Measurements from ENCODE around the gene ZSCAN10. TPM values are rescaled to one million over a fixed set of nuclear protein-coding genes. Genes with fewer than 3 reads are reported as not detected.
A peak's percentile ranks its signal among the peaks of the same experiment; 100 is the strongest.

ZSCAN10 gene
- total and polyA plus RNA-seq, 4 donors, result not detected

Small RNA genes lying within 50 kb of the gene (small RNA-seq; reads per million reads assigned to genes)
- 0.26 reads per million, percentile 20 among the genes with 10 or more reads in this experiment for gene RNU1-22P (ENCODE audit: low replicate concordance)

Other genes with a start within 250 kb of the ZSCAN10 start
- gene PRSS22, start 241.1 kb downstream of the ZSCAN10 start, total RNA-seq, result not detected
- gene PRSS22, start 241.1 kb downstream of the ZSCAN10 start, polyA plus RNA-seq (ENCODE audit: insufficient read length in 2 of 2), result under 1 TPM in 1 of 2 donors, not detected in 1; 0.17 TPM
- 10 to 100 TPM; 28.1 to 63.1 TPM for gene FLYWCH2, start 216.1 kb downstream of the ZSCAN10 start, total RNA-seq
- gene FLYWCH2, start 216.1 kb downstream of the ZSCAN10 start, polyA plus RNA-seq (ENCODE audit: insufficient read length in 2 of 2), result 10 to 100 TPM; 59.7 to 61.8 TPM
- 10 to 100 TPM; 17.5 to 18.2 TPM for gene FLYWCH1, start 187.4 kb downstream of the ZSCAN10 start, total RNA-seq
- gene FLYWCH1, start 187.4 kb downstream of the ZSCAN10 start, polyA plus RNA-seq (ENCODE audit: insufficient read length in 2 of 2), result 10 to 100 TPM; 55.9 TPM
- gene KREMEN2, start 135.0 kb downstream of the ZSCAN10 start, total RNA-seq, result under 1 TPM; 0.17 to 0.20 TPM
- 1 to 10 TPM; 1.4 to 1.6 TPM for gene KREMEN2, start 135.0 kb downstream of the ZSCAN10 start, polyA plus RNA-seq (ENCODE audit: insufficient read length in 2 of 2)
- 10 to 100 TPM; 22.6 to 26.4 TPM for gene PAQR4, start 129.9 kb downstream of the ZSCAN10 start, total RNA-seq
- gene PAQR4, start 129.9 kb downstream of the ZSCAN10 start, polyA plus RNA-seq (ENCODE audit: insufficient read length in 2 of 2), result 10 to 100 TPM; 74.0 to 82.4 TPM
- 1 to 10 TPM; 3.1 to 7.2 TPM for gene PKMYT1, start 118.8 kb downstream of the ZSCAN10 start, total RNA-seq
- gene PKMYT1, start 118.8 kb downstream of the ZSCAN10 start, polyA plus RNA-seq (ENCODE audit: insufficient read length in 2 of 2), result 10 to 100 TPM; 20.0 to 32.6 TPM
- under 1 TPM; 0.06 to 0.20 TPM for gene CLDN9, start 86.4 kb downstream of the ZSCAN10 start, total RNA-seq
- gene CLDN9, start 86.4 kb downstream of the ZSCAN10 start, polyA plus RNA-seq (ENCODE audit: insufficient read length in 2 of 2), result under 1 TPM; 0.36 to 0.38 TPM
- gene CLDN6, start 81.1 kb downstream of the ZSCAN10 start, total RNA-seq, result under 1 TPM in 1 of 2 donors, not detected in 1; 0.28 TPM
- gene CLDN6, start 81.1 kb downstream of the ZSCAN10 start, polyA plus RNA-seq (ENCODE audit: insufficient read length in 2 of 2), result 1 to 10 TPM in 1 of 2 donors, under 1 TPM in 1; 0.43 to 1.0 TPM
- gene TNFRSF12A, start 78.9 kb downstream of the ZSCAN10 start, total RNA-seq, result 1 to 10 TPM; 5.8 to 9.9 TPM
- 1 to 10 TPM; 4.5 to 6.7 TPM for gene TNFRSF12A, start 78.9 kb downstream of the ZSCAN10 start, polyA plus RNA-seq (ENCODE audit: insufficient read length in 2 of 2)
- 10 to 100 TPM; 20.4 to 66.2 TPM for gene HCFC1R1, start 75.4 kb downstream of the ZSCAN10 start, total RNA-seq
- 100 to 1,000 TPM; 155 to 161 TPM for gene HCFC1R1, start 75.4 kb downstream of the ZSCAN10 start, polyA plus RNA-seq (ENCODE audit: insufficient read length in 2 of 2)
- 10 to 100 TPM in 1 of 2 donors, 1 to 10 TPM in 1; 7.2 to 12.5 TPM for gene THOC6, start 75.3 kb downstream of the ZSCAN10 start, total RNA-seq
- gene THOC6, start 75.3 kb downstream of the ZSCAN10 start, polyA plus RNA-seq (ENCODE audit: insufficient read length in 2 of 2), result 10 to 100 TPM; 16.8 to 18.7 TPM
- gene BICDL2, start 62.4 kb downstream of the ZSCAN10 start, total RNA-seq, result under 1 TPM; 0.06 to 0.10 TPM
- gene BICDL2, start 62.4 kb downstream of the ZSCAN10 start, polyA plus RNA-seq (ENCODE audit: insufficient read length in 2 of 2), result under 1 TPM; 0.38 to 0.39 TPM
- gene MMP25, start 52.7 kb downstream of the ZSCAN10 start, total RNA-seq, result 1 to 10 TPM; 1.2 to 1.4 TPM
- 10 to 100 TPM in 1 of 2 donors, 1 to 10 TPM in 1; 7.2 to 10.5 TPM for gene MMP25, start 52.7 kb downstream of the ZSCAN10 start, polyA plus RNA-seq (ENCODE audit: insufficient read length in 2 of 2)
- gene IL32, start 33.7 kb downstream of the ZSCAN10 start, total RNA-seq, result 10 to 100 TPM in 1 of 2 donors, 1 to 10 TPM in 1; 9.0 to 11.6 TPM
- gene IL32, start 33.7 kb downstream of the ZSCAN10 start, polyA plus RNA-seq (ENCODE audit: insufficient read length in 2 of 2), result 10 to 100 TPM; 13.4 to 20.2 TPM
- 10 to 100 TPM in 1 of 2 donors, 1 to 10 TPM in 1; 9.2 to 19.3 TPM for gene ZNF205, start 13.3 kb upstream of the ZSCAN10 start, total RNA-seq
- gene ZNF205, start 13.3 kb upstream of the ZSCAN10 start, polyA plus RNA-seq (ENCODE audit: insufficient read length in 2 of 2), result 10 to 100 TPM; 24.3 to 26.4 TPM
- gene ZNF213, start 35.7 kb upstream of the ZSCAN10 start, total RNA-seq, result 1 to 10 TPM; 4.2 to 5.7 TPM
- gene ZNF213, start 35.7 kb upstream of the ZSCAN10 start, polyA plus RNA-seq (ENCODE audit: insufficient read length in 2 of 2), result 10 to 100 TPM; 28.9 to 30.2 TPM
- gene OR1F1, start 88.9 kb upstream of the ZSCAN10 start, total RNA-seq, result under 1 TPM in 1 of 2 donors, not detected in 1; 0.20 TPM
- gene OR1F1, start 88.9 kb upstream of the ZSCAN10 start, polyA plus RNA-seq (ENCODE audit: insufficient read length in 2 of 2), result 1 to 10 TPM; 1.8 to 2.4 TPM
- gene ZNF200, start 135.9 kb upstream of the ZSCAN10 start, total RNA-seq, result 10 to 100 TPM in 1 of 2 donors, 1 to 10 TPM in 1; 9.8 to 14.9 TPM
- gene ZNF200, start 135.9 kb upstream of the ZSCAN10 start, polyA plus RNA-seq (ENCODE audit: insufficient read length in 2 of 2), result 10 to 100 TPM in 1 of 2 donors, 1 to 10 TPM in 1; 9.8 to 11.1 TPM
- 1 to 10 TPM in 1 of 2 donors, under 1 TPM in 1; 0.33 to 1.8 TPM for gene MEFV, start 157.3 kb upstream of the ZSCAN10 start, total RNA-seq
- under 1 TPM; 0.29 to 0.36 TPM for gene MEFV, start 157.3 kb upstream of the ZSCAN10 start, polyA plus RNA-seq (ENCODE audit: insufficient read length in 2 of 2)
- 10 to 100 TPM; 34.5 to 44.8 TPM for gene ZNF263, start 184.2 kb upstream of the ZSCAN10 start, total RNA-seq
- 10 to 100 TPM; 30.0 to 30.2 TPM for gene ZNF263, start 184.2 kb upstream of the ZSCAN10 start, polyA plus RNA-seq (ENCODE audit: insufficient read length in 2 of 2)
- gene TIGD7, start 206.1 kb upstream of the ZSCAN10 start, total RNA-seq, result 10 to 100 TPM; 20.3 to 23.8 TPM
- gene TIGD7, start 206.1 kb upstream of the ZSCAN10 start, polyA plus RNA-seq (ENCODE audit: insufficient read length in 2 of 2), result 10 to 100 TPM; 12.0 to 14.0 TPM
- 10 to 100 TPM; 39.8 to 54.8 TPM for gene ZNF75A, start 206.2 kb upstream of the ZSCAN10 start, total RNA-seq
- 10 to 100 TPM; 40.5 to 53.6 TPM for gene ZNF75A, start 206.2 kb upstream of the ZSCAN10 start, polyA plus RNA-seq (ENCODE audit: insufficient read length in 2 of 2)